Hepatocyte (in vitro differentiated cells): ENCODE data around the gene TRIM44.

Source experiments
- EZH2 ChIP-seq: fragments of 200-600 bp; sonication (generic); IDR thresholded peaks from 2 replicates; pipeline ENCODE4 v1.6.1; 2016; ENCODE audit warnings: antibody characterized with exemption, mild to moderate bottlenecking, borderline replicate concordance
- EZH2phosphoT487 ChIP-seq: fragments of 200-600 bp; sonication (generic); IDR thresholded peaks from one replicate; pipeline ENCODE4 v1.6.1; 2018; ENCODE audit warnings: antibody characterized with exemption, mild to moderate bottlenecking, low read depth, moderate library complexity; ENCODE audit not compliant: unreplicated experiment, severe bottlenecking
- TF ChIP-seq, protein P1 (sequence below): fragments of 200-600 bp; sonication (generic); IDR thresholded peaks from 2 replicates; pipeline ENCODE4 v1.5.1; 2016; ENCODE audit warnings: antibody characterized with exemption, mild to moderate bottlenecking; ENCODE audit not compliant: poor library complexity

DNA sequence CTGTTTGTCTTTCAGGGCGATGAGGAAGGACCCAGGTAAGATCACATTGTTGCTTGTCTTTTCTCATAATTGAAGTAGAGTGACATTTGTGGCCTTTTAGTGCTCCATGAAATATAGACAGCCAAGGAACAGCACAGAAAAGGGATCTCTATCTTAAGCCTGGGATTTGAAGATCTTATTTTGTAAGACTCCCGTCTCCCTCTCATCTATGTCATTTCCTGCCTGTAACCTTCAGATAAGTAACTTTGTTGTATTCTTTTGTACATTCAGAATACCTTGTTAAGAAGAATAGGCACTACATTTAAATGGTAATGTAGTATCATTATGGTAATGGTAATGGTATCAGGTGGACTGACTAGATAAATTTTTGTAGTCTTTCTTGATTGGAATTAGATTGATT, 72.8 kb downstream of the TRIM44 start:
- TF ChIP-seq, protein P1, sequence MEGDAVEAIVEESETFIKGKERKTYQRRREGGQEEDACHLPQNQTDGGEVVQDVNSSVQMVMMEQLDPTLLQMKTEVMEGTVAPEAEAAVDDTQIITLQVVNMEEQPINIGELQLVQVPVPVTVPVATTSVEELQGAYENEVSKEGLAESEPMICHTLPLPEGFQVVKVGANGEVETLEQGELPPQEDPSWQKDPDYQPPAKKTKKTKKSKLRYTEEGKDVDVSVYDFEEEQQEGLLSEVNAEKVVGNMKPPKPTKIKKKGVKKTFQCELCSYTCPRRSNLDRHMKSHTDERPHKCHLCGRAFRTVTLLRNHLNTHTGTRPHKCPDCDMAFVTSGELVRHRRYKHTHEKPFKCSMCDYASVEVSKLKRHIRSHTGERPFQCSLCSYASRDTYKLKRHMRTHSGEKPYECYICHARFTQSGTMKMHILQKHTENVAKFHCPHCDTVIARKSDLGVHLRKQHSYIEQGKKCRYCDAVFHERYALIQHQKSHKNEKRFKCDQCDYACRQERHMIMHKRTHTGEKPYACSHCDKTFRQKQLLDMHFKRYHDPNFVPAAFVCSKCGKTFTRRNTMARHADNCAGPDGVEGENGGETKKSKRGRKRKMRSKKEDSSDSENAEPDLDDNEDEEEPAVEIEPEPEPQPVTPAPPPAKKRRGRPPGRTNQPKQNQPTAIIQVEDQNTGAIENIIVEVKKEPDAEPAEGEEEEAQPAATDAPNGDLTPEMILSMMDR = no peak
- TF ChIP-seq EZH2 = no peak
- TF ChIP-seq EZH2phosphoT487 = no peak
